Measurements from ENCODE around the gene HEBP1.

HEBP1 gene
- long read RNA-seq, transcript HEBP1-201 (4 exons, 1,173 nt): major isoform, 319 of 329 reads
- long read RNA-seq, partial matches to known transcripts: 5 of 329 reads
- long read RNA-seq, other reads (novel, unspliced or antisense): 4 of 329 reads

- Histone ChIP-seq H3K27ac (replicated peaks) (peak within 1 kb of the TSS; percentile 49), H3K27me3 (ENCODE audit: insufficient read depth, poor library complexity, severe bottlenecking) (no peaks in the 10 kb centered on the region), H3K4me3 (replicated peaks; ENCODE audit: insufficient read depth, low read length) (peak within 1 kb of the TSS; percentile 71)
- DNase-seq (ENCODE audit: low read depth in 1 of 2, low spot score in 1 of 2): peak; percentile 81 to 92
- TF ChIP-seq REST (IDR thresholded peaks at IDR 0.05; ENCODE audit: insufficient replicate concordance, low read depth) (no peak), POLR2AphosphoS5 (IDR thresholded peaks at IDR 0.05; ENCODE audit: low read depth) (peak; percentile 76)
Measured at GRCh38 chr12:12999959-13000615, at the start of gene HEBP1. TSS of gene HEBP1 (minus strand) at chr12:13000265. CDS start at chr12:13000114, 151 bp downstream.

- Histone ChIP-seq H3K27me3 (ENCODE audit: insufficient read depth, poor library complexity, severe bottlenecking) (no peaks in the 10 kb centered on the region), H3K4me3 (replicated peaks; ENCODE audit: insufficient read depth, low read length) (no peak overlapping the region), H3K27ac (replicated peaks) (no peak overlapping the region)
- TF ChIP-seq SPI1 (IDR thresholded peaks at IDR 0.05; ENCODE audit: borderline replicate concordance, low read depth): no peak
- no peak for TF ChIP-seq CTCF (IDR thresholded peaks at IDR 0.05; ENCODE audit: insufficient read depth, low read length)
- TF ChIP-seq GABPA (IDR thresholded peaks at IDR 0.05; ENCODE audit: low read depth): no peak
- no peak for TF ChIP-seq POLR2AphosphoS5 (IDR thresholded peaks at IDR 0.05; ENCODE audit: low read depth)
- no peak for TF ChIP-seq REST (IDR thresholded peaks at IDR 0.05; ENCODE audit: insufficient replicate concordance, low read depth)
- no peak for DNase-seq (ENCODE audit: low read depth in 1 of 2, low spot score in 1 of 2)
Measured at GRCh38 chr12:13049816-13050215, 49.8 kb upstream of the HEBP1 start.

- Histone ChIP-seq H3K4me3 (replicated peaks; ENCODE audit: insufficient read depth, low read length) (no peak overlapping the region), H3K27me3 (ENCODE audit: insufficient read depth, poor library complexity, severe bottlenecking) (no peaks in the 10 kb centered on the region), H3K27ac (replicated peaks) (no peak overlapping the region)
- TF ChIP-seq GABPA (IDR thresholded peaks at IDR 0.05; ENCODE audit: low read depth): no peak
- no peak for TF ChIP-seq REST (IDR thresholded peaks at IDR 0.05; ENCODE audit: insufficient replicate concordance, low read depth)
- no peak for TF ChIP-seq SPI1 (IDR thresholded peaks at IDR 0.05; ENCODE audit: borderline replicate concordance, low read depth)
- no peak for TF ChIP-seq POLR2AphosphoS5 (IDR thresholded peaks at IDR 0.05; ENCODE audit: low read depth)
- TF ChIP-seq CTCF (IDR thresholded peaks at IDR 0.05; ENCODE audit: insufficient read depth, low read length): no peak
- no peak for DNase-seq (ENCODE audit: low read depth in 1 of 2, low spot score in 1 of 2)
Measured at GRCh38 chr12:13046964-13047363, 46.9 kb upstream of the HEBP1 start.
